K562 (cell line): Measurements from ENCODE around the gene TNPO2.

Source experiments
- ATF1 ChIP-seq, 2 experiments: fragments of 450-650 bp in 1 of 2; IDR thresholded peaks; 2 replicates each; pipeline ENCODE4 v1.6.1; 2016; ENCODE audit warnings: missing compliant biosample characterization in 1 of 2, missing genetic modification characterization in 1 of 2
- BACH1 ChIP-seq: fragments of 200-800 bp; sonication (Bioruptor generic); IDR thresholded peaks from 2 replicates; pipeline ENCODE4 v1.6.1; 2016; ENCODE audit warnings: missing genetic modification characterization, missing compliant biosample characterization
- RUNX1 ChIP-seq: sonication (generic); IDR thresholded peaks from 2 replicates; pipeline ENCODE4 v1.6.1; 2016; ENCODE audit warnings: antibody characterized with exemption, low read depth
- TF ChIP-seq, protein P1 (sequence below): fragments of 450-650 bp; IDR thresholded peaks from 2 replicates; pipeline ENCODE4 v1.6.1; 2016; ENCODE audit warnings: mild to moderate bottlenecking

DNA sequence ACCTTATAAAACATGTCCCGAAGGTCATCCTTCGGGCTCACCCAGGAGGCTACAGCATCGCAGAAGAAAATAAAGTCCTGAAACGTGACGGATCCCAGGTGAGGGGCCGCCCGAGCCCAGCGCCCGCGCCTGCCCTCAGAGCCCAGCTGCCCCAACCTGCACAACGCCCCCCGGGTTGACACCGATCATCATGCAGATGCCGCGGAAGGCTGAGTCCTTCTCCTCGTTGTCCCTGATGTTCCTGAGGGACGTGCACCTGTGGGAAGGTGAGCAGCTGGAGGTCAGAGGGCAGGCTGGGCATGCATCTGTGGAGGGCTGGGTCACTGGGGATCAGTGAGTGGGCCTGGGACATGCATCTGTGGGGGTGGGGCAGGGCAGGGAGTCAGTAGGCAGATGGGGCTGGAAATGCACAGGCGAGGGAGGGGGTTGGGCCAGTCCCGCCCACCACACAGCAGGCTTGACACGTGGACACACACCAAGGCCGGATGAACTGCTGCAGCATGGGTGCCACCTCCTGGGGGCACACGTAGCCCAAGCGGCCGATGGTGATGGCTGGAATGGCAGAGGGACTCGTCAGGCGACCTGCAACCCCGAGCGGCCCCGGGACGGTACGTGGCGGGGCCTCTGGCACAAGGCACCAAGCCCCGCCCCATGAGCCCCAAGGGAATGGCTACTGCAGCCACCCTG is 22.0 kb downstream of the TNPO2 start:
- TF ChIP-seq, protein P1, sequence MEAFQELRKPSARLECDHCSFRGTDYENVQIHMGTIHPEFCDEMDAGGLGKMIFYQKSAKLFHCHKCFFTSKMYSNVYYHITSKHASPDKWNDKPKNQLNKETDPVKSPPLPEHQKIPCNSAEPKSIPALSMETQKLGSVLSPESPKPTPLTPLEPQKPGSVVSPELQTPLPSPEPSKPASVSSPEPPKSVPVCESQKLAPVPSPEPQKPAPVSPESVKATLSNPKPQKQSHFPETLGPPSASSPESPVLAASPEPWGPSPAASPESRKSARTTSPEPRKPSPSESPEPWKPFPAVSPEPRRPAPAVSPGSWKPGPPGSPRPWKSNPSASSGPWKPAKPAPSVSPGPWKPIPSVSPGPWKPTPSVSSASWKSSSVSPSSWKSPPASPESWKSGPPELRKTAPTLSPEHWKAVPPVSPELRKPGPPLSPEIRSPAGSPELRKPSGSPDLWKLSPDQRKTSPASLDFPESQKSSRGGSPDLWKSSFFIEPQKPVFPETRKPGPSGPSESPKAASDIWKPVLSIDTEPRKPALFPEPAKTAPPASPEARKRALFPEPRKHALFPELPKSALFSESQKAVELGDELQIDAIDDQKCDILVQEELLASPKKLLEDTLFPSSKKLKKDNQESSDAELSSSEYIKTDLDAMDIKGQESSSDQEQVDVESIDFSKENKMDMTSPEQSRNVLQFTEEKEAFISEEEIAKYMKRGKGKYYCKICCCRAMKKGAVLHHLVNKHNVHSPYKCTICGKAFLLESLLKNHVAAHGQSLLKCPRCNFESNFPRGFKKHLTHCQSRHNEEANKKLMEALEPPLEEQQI = no peak
- no peak for TF ChIP-seq ATF1 (CRISPR knock-in tag; IDR thresholded peaks at IDR 0.05)
- TF ChIP-seq ATF1 (tag; IDR thresholded peaks at IDR 0.05) = no peak
- no peak for TF ChIP-seq RUNX1
- TF ChIP-seq BACH1 (tag) = no peak
